ENCODE results near the gene MAX. TPM values are rescaled to one million over a fixed set of nuclear protein-coding genes. Genes with fewer than 3 reads are reported as not detected.

The MAX gene
- total and polyA plus RNA-seq, 2 of the 8 experiments (the other 6 are each of a cell fraction or from before 2014, with no cell fraction given), result 36.9 to 65.1 TPM

DNA sequence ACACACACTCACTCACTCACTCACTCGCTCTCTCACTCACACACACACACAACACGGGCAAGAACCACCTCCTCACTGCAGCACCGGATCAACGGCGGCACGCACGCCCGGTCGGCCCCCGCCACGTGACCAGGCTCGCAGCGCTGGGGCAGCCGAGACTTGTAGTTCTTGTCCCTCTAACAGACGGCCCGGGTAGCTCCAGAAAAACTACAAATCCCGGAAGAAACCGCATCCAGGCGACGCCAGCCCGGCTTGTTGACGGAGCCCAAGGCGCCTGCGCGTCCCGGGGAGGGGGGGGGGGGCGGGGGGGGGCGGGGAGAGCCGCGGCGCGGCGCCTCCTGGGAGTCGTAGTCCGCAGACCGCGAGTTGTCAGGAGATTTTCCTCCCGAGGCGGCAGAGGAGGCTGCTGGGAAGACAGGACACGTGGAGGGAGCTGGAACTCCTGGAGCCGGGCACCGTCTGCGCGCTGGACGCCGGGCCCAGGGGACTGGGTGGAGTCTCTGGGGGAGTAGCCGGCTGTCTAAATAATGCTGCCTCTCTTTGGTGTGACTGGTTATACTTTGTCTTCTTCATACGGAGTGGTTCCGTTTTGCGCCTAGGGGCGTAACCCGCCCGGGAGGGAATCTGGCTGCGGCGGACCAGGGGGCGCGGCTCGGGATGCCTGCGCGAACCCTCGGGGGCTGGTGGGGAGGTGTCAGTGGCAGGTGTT, at the start of gene MAX (continued):
- TF ChIP-seq, protein P1, sequence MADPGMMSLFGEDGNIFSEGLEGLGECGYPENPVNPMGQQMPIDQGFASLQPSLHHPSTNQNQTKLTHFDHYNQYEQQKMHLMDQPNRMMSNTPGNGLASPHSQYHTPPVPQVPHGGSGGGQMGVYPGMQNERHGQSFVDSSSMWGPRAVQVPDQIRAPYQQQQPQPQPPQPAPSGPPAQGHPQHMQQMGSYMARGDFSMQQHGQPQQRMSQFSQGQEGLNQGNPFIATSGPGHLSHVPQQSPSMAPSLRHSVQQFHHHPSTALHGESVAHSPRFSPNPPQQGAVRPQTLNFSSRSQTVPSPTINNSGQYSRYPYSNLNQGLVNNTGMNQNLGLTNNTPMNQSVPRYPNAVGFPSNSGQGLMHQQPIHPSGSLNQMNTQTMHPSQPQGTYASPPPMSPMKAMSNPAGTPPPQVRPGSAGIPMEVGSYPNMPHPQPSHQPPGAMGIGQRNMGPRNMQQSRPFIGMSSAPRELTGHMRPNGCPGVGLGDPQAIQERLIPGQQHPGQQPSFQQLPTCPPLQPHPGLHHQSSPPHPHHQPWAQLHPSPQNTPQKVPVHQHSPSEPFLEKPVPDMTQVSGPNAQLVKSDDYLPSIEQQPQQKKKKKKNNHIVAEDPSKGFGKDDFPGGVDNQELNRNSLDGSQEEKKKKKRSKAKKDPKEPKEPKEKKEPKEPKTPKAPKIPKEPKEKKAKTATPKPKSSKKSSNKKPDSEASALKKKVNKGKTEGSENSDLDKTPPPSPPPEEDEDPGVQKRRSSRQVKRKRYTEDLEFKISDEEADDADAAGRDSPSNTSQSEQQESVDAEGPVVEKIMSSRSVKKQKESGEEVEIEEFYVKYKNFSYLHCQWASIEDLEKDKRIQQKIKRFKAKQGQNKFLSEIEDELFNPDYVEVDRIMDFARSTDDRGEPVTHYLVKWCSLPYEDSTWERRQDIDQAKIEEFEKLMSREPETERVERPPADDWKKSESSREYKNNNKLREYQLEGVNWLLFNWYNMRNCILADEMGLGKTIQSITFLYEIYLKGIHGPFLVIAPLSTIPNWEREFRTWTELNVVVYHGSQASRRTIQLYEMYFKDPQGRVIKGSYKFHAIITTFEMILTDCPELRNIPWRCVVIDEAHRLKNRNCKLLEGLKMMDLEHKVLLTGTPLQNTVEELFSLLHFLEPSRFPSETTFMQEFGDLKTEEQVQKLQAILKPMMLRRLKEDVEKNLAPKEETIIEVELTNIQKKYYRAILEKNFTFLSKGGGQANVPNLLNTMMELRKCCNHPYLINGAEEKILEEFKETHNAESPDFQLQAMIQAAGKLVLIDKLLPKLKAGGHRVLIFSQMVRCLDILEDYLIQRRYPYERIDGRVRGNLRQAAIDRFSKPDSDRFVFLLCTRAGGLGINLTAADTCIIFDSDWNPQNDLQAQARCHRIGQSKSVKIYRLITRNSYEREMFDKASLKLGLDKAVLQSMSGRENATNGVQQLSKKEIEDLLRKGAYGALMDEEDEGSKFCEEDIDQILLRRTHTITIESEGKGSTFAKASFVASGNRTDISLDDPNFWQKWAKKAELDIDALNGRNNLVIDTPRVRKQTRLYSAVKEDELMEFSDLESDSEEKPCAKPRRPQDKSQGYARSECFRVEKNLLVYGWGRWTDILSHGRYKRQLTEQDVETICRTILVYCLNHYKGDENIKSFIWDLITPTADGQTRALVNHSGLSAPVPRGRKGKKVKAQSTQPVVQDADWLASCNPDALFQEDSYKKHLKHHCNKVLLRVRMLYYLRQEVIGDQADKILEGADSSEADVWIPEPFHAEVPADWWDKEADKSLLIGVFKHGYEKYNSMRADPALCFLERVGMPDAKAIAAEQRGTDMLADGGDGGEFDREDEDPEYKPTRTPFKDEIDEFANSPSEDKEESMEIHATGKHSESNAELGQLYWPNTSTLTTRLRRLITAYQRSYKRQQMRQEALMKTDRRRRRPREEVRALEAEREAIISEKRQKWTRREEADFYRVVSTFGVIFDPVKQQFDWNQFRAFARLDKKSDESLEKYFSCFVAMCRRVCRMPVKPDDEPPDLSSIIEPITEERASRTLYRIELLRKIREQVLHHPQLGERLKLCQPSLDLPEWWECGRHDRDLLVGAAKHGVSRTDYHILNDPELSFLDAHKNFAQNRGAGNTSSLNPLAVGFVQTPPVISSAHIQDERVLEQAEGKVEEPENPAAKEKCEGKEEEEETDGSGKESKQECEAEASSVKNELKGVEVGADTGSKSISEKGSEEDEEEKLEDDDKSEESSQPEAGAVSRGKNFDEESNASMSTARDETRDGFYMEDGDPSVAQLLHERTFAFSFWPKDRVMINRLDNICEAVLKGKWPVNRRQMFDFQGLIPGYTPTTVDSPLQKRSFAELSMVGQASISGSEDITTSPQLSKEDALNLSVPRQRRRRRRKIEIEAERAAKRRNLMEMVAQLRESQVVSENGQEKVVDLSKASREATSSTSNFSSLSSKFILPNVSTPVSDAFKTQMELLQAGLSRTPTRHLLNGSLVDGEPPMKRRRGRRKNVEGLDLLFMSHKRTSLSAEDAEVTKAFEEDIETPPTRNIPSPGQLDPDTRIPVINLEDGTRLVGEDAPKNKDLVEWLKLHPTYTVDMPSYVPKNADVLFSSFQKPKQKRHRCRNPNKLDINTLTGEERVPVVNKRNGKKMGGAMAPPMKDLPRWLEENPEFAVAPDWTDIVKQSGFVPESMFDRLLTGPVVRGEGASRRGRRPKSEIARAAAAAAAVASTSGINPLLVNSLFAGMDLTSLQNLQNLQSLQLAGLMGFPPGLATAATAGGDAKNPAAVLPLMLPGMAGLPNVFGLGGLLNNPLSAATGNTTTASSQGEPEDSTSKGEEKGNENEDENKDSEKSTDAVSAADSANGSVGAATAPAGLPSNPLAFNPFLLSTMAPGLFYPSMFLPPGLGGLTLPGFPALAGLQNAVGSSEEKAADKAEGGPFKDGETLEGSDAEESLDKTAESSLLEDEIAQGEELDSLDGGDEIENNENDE (IDR thresholded peaks at IDR 0.05; ENCODE audit: insufficient replicate concordance, low read length), result no peak
- no peak for TF ChIP-seq JUN (IDR thresholded peaks at IDR 0.05; ENCODE audit: low read depth, low read length)
- peak; percentile 86 for TF ChIP-seq ASH2L (IDR thresholded peaks at IDR 0.05; ENCODE audit: low read length)
- TF ChIP-seq SIN3A (conservative IDR thresholded peaks at IDR 0.05 in 1 of 2, IDR thresholded peaks at IDR 0.05 in 1 of 2; ENCODE audit: low read depth in 1 of 2, low read length in 2 of 2), result peak; percentile 77 to 91; a peak in 2 of 4 replicates
- no peak for TF ChIP-seq KDM5A (IDR thresholded peaks at IDR 0.05; ENCODE audit: low read length)
- TF ChIP-seq TAF1 (IDR thresholded peaks at IDR 0.05; ENCODE audit: low read depth, low read length), result peak; percentile 84
